MV-4-11 (cell line): ENCODE data around the gene AAMP.

Source experiments
- DNase-seq: peaks from one replicate; lab custom pipeline; 2025; lab: John Stamatoyannopoulos, UW

AAMP gene

GRCh38 chr2:218259099-218259961, 10.6 kb downstream of the AAMP start:
- peak; percentile 68 for DNase-seq

GRCh38 chr2:218257390-218257981, 12.5 kb downstream of the AAMP start:
- DNase-seq, result peak; percentile 99

- DNase-seq, result no peak
These were observed 13.2 kb downstream of the AAMP start for GRCh38 chr2:218256612-218257350.

- DNase-seq, result no peak
These were observed 14.5 kb downstream of the AAMP start for GRCh38 chr2:218255446-218255845.

GRCh38 chr2:218253232-218253625, 16.7 kb downstream of the AAMP start:
- DNase-seq, result no peak

- DNase-seq, result peak; percentile 80
These were observed 17.3 kb downstream of the AAMP start for GRCh38 chr2:218252509-218253231.

- no peak for DNase-seq
These were observed 20.2 kb downstream of the AAMP start for GRCh38 chr2:218249691-218250090.

- DNase-seq, result peak; percentile 27
These were observed 24.7 kb downstream of the AAMP start for GRCh38 chr2:218245214-218245613.

GRCh38 chr2:218244665-218245064, 25.3 kb downstream of the AAMP start:
- no peak for DNase-seq

- no peak for DNase-seq
These were observed 25.7 kb downstream of the AAMP start for GRCh38 chr2:218244204-218244603.

GRCh38 chr2:218238887-218239286, 31.1 kb downstream of the AAMP start:
- no peak for DNase-seq

GRCh38 chr2:218236829-218237228, 33.1 kb downstream of the AAMP start:
- DNase-seq, result no peak

- no peak for DNase-seq
These were observed 34.9 kb downstream of the AAMP start for GRCh38 chr2:218235017-218235416.

GRCh38 chr2:218234521-218234920, 35.4 kb downstream of the AAMP start:
- no peak for DNase-seq

GRCh38 chr2:218233543-218233942, 36.4 kb downstream of the AAMP start:
- no peak for DNase-seq

- peak; percentile 34 for DNase-seq
These were observed 39.1 kb downstream of the AAMP start for GRCh38 chr2:218230882-218231281.

GRCh38 chr2:218229851-218230250, 40.1 kb downstream of the AAMP start:
- DNase-seq, result no peak

- peak; percentile 97 for DNase-seq
These were observed 40.7 kb downstream of the AAMP start for GRCh38 chr2:218229239-218229638.

- DNase-seq, result no peak
These were observed 41.4 kb downstream of the AAMP start for GRCh38 chr2:218228366-218229090.

- no peak for DNase-seq
These were observed 43.0 kb downstream of the AAMP start for GRCh38 chr2:218226903-218227302.

- no peak for DNase-seq
These were observed 45.8 kb downstream of the AAMP start for GRCh38 chr2:218224186-218224585.
